ENCODE results near the gene SIK3. TPM values are rescaled to one million over a fixed set of nuclear protein-coding genes. Genes with fewer than 3 reads are reported as not detected.

Gene SIK3
- total RNA-seq, 2 donors from 2014 or later, result 37.2 to 43.5 TPM

GRCh38 chr11:117057317-117057716, 40.9 kb downstream of the SIK3 start:
- H3K36me3 Mint-ChIP-seq (ENCODE audit: low read depth), result peaks cover 4% of the 10 kb centered on the region
- H3K4me1 Mint-ChIP-seq, result peaks cover 21% of the 10 kb centered on the region
- TF ChIP-seq CTCF (conservative IDR thresholded peaks at IDR 0.05), result no peak
- no peaks in the 10 kb centered on the region for H3K27me3 Mint-ChIP-seq (ENCODE audit: insufficient read depth)
- H3K36me3 ChIP-seq (ENCODE audit: control insufficient read depth, insufficient read depth, low read length), result no peaks in the 10 kb centered on the region
- H3K9me3 Mint-ChIP-seq, result no peaks in the 10 kb centered on the region
- H3K9me3 ChIP-seq (ENCODE audit: control insufficient read depth, low read length), result no peaks in the 10 kb centered on the region
- no peak overlapping the region for H3K27ac Mint-ChIP-seq
- no peaks in the 10 kb centered on the region for H3K4me1 ChIP-seq (ENCODE audit: control insufficient read depth, insufficient read depth, low read length)
- no peak overlapping the region for H3K4me3 Mint-ChIP-seq
- H3K9ac ChIP-seq (ENCODE audit: extremely low read depth, low read length, poor library complexity, severe bottlenecking), result no peak overlapping the region
- WGBS, 2 experiments (ENCODE audit: insufficient coverage in 1 of 2, insufficient read length in 1 of 2), result 91 to 94% methylated on average over 5 of the region's 5 CpGs
- H3K4me3 ChIP-seq (ENCODE audit: low read length), result no peak overlapping the region
- no peak for DNase-seq
- H3K27ac ChIP-seq (ENCODE audit: low read depth, low read length), result no peak overlapping the region
- no peaks in the 10 kb centered on the region for H3K27me3 ChIP-seq (ENCODE audit: control insufficient read depth, insufficient read depth, low read length, poor library complexity, severe bottlenecking)

GRCh38 chr11:117055469-117055868, 42.8 kb downstream of the SIK3 start:
- 77 to 84% methylated on average over 4 to 5 of the region's 5 CpGs for WGBS, 2 experiments (ENCODE audit: insufficient coverage in 1 of 2, insufficient read length in 1 of 2)
- no peaks in the 10 kb centered on the region for H3K27me3 ChIP-seq (ENCODE audit: control insufficient read depth, insufficient read depth, low read length, poor library complexity, severe bottlenecking)
- H3K4me3 Mint-ChIP-seq, result no peak overlapping the region
- no peaks in the 10 kb centered on the region for H3K9me3 ChIP-seq (ENCODE audit: control insufficient read depth, low read length)
- H3K4me3 ChIP-seq (ENCODE audit: low read length), result no peak overlapping the region
- no peak for DNase-seq
- no peak overlapping the region for H3K27ac Mint-ChIP-seq
- no peaks in the 10 kb centered on the region for H3K4me1 ChIP-seq (ENCODE audit: control insufficient read depth, insufficient read depth, low read length)
- no peak overlapping the region for H3K27ac ChIP-seq (ENCODE audit: low read depth, low read length)
- no peaks in the 10 kb centered on the region for H3K27me3 Mint-ChIP-seq (ENCODE audit: insufficient read depth)
- TF ChIP-seq CTCF (conservative IDR thresholded peaks at IDR 0.05), result no peak
- no peaks in the 10 kb centered on the region for H3K9me3 Mint-ChIP-seq
- H3K9ac ChIP-seq (ENCODE audit: extremely low read depth, low read length, poor library complexity, severe bottlenecking), result no peak overlapping the region
- H3K36me3 Mint-ChIP-seq (ENCODE audit: low read depth), result peaks cover 4% of the 10 kb centered on the region
- no peaks in the 10 kb centered on the region for H3K36me3 ChIP-seq (ENCODE audit: control insufficient read depth, insufficient read depth, low read length)
- peaks cover 29% of the 10 kb centered on the region for H3K4me1 Mint-ChIP-seq

DNA sequence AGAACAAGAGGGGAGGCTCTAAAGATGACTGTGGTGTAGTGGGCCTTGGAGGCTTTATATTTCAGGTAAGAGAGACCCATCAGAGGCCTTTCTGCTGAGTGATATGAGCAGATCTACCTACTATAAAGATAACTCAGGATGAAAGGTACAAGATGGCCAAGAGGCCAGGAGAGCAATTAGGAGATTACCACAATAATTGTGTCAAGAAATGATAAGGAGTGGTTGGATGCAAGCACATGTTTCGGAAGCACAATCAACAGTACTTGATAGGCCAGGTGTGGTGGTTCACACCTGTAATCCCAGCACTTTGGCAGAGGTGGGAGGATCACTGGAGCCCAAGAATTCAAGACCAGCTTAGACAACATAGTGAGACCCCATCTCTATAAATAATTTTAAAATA, 43.8 kb downstream of the SIK3 start:
- Histone ChIP-seq H3K36me3 (ENCODE audit: control insufficient read depth, insufficient read depth, low read length) (no peaks in the 10 kb centered on the region), H3K27ac (ENCODE audit: low read depth, low read length) (no peak overlapping the region), H3K9ac (ENCODE audit: extremely low read depth, low read length, poor library complexity, severe bottlenecking) (no peak overlapping the region), H3K27me3 (ENCODE audit: control insufficient read depth, insufficient read depth, low read length, poor library complexity, severe bottlenecking) (no peaks in the 10 kb centered on the region), H3K4me3 (ENCODE audit: low read length) (no peak overlapping the region), H3K4me1 (ENCODE audit: control insufficient read depth, insufficient read depth, low read length) (no peaks in the 10 kb centered on the region), H3K9me3 (ENCODE audit: control insufficient read depth, low read length) (no peaks in the 10 kb centered on the region)
- Mint-ChIP-seq H3K27me3 (ENCODE audit: insufficient read depth) (no peaks in the 10 kb centered on the region), H3K9me3 (no peaks in the 10 kb centered on the region), H3K27ac (peak overlapping the region; percentile 10), H3K4me1 (peaks cover 22% of the 10 kb centered on the region), H3K36me3 (ENCODE audit: low read depth) (peaks cover 4% of the 10 kb centered on the region), H3K4me3 (no peak overlapping the region)
- DNase-seq, result no peak
- 91 to 95% methylated on average over 1 of the region's 1 CpG for WGBS, 2 experiments (ENCODE audit: insufficient coverage in 1 of 2, insufficient read length in 1 of 2)
- TF ChIP-seq CTCF (conservative IDR thresholded peaks at IDR 0.05), result no peak
